HG02571 (cell line): ENCODE measurements around the gene ADD2.

ENCODE experiments used
- ATAC-seq: cut with Tn5 transposase; IDR thresholded peaks from one replicate; pipeline ENCODE4 v1.9.1; 2021; ENCODE audit warnings: mild to moderate bottlenecking, moderate library complexity; ENCODE audit not compliant: unreplicated experiment

The ADD2 gene

GRCh38 chr2:70707706-70708105 lies 60.3 kb downstream of the ADD2 start:
- no peak for ATAC-seq

DNA sequence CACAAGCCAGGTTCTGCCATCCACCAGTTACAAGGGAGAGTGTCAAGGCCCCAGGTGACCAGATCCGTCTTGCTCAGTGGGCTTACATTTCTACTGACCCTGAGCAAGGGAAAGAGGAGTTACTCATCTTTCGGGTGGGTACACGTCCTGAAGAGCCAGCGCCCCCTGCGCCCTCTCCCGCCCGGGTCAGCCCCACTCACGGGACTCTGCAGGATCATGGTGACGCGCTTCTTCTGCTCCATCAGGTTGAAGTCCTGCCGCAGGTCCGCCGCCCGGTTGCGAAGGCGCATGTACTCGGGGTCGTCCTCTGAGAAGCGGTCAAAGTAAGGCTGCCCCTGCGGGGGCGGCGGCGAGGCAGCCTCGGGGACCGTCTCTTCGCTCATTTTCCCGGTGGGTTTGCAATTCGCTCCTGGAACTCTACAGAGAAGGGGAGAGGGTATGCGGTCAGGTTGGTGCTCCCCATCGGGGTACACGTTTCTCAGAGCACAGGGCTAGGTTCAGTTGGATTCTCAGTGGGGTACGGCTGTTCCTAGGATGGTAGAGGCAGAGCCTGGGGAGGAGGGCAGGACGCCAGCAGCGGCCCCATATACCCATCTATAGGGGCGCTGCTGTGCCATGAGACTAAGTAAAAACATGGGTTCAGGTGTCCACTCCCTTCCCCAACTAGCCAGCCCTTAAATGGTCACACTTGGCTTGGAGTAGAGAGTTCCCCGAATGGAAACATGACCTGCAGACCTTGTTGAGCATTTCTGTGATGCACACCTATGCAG lies 61.8 kb downstream of the ADD2 start:
- no peak for ATAC-seq

- ATAC-seq = no peak
These were observed 62.7 kb downstream of the ADD2 start for GRCh38 chr2:70705160-70705850.

DNA sequence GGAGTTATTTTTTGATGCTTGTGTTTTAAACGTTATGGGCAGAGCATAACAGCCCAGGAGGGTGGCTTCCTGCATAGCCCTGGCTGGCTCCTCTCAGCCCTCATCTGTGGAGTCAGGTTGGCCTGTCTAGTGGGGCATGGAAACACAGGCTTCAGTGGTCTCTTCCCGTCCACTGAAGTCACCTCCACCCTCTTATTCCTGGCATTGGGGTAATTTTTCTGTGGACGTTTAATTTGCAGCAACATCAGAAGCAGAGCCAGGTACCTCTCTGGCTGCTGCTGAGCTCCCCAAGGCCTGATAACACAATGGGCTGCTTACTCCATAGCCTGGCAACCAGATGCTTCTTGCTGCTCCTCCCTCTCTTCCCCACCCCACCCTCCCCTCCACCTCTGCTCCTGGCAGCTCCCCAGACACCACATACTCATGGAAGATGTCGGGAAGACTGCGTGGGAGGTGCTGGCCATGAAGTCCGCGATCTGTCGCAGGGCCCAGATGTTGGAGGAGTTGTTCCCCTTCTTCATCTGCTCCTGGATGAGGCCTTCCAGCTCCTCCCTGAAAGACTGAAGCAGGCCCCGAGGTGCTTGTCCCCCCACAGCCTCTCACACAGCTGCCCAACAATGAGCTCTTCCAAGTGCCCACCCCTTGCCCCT lies 64.0 kb downstream of the ADD2 start:
- ATAC-seq = no peak

DNA sequence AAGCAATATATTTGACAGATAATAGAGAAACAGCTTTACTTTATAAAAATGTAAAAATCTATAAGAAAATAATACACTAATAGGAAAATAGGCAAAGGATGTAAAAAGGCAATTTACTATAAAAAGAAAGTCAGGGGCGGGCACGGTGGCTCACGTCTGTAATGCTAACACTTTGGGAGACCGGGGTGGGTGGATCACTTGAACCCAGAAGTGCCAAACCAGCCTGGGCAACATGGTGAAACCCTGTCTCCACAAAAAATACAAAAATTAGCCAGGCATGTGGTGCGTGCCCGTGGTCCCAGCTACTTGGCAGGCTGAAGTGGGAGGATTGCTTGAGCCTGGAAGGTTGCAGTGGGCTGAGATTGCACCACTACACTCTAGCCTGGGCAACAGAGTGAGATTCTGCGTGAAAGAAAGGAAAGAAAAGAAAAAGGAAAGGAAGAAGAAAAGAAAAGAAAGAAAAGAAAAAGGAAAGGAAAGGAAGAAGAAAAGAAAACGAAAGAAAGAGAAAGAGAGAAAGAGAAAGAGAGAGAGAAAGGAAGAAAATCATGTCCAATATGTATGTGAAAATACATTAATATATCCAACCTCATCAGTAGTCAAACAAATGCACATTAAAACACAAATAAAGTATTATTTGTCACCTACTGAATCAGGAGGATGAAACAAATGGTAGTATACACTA lies 65.1 kb downstream of the ADD2 start:
- ATAC-seq = no peak

- no peak for ATAC-seq
These were observed 69.2 kb downstream of the ADD2 start for GRCh38 chr2:70698847-70699246.

GRCh38 chr2:70697603-70698383 lies 70.2 kb downstream of the ADD2 start:
- no peak for ATAC-seq

- no peak for ATAC-seq
These were observed 71.9 kb downstream of the ADD2 start for GRCh38 chr2:70696142-70696541.

DNA sequence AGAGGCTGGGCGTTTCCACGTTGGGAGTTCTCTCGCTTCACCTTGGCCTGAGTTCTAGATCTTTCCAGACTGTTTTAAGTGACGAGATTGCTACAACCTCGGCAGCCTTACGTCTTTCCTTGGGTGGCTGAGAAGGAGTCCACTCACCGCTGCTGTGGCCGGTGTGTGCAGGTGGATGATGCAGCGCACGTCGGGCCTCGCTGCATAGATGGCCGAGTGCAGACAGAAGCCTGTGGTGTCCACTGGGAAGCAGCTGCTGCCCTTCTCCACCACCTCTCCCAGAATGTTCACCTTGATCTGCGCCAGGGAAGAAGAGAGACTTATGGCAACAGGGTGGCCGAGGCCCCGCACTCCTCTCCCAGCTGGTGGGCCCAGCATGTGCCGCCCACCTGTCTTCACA lies 75.7 kb downstream of the ADD2 start:
- no peak for ATAC-seq

GRCh38 chr2:70691497-70692140 lies 76.4 kb downstream of the ADD2 start:
- ATAC-seq = no peak

DNA sequence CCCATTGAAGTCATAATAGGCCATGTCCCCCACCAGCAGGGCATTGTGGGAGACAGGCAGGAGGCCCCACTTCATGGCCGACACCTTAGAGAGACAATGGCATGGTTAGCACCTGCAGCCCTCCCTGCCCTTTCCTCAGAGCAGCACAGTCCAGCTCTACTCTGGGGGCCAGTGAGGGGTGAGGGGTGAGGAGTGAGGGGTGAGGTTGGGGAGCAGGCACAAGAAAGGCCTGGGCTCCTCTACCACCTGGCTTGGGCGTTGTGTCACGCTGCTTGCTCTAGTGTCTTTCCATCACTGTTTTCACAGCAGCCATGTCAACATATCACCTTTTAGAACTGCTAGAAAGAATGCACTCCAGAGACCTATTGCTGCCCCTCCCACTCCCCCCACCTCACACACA lies 77.2 kb downstream of the ADD2 start:
- no peak for ATAC-seq

DNA sequence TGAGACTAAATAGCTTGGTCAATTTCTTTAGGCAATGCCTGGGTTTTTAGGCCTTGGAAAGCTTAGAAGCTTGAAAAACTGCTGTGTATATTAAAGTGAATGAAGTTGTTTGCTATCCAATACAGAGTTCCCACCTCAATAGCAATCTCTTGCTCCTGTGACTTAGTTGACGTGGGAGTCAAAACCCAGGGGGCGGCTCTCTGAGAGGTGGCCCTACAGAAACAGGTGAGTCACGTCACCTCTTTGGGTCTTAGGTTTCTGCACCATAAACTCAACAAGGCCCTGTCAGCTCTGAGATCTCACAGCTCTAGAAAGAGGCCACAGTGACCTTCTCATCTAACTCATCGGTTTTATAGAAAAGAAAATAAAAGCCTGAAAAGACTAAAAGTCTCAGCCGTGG lies 79.6 kb downstream of the ADD2 start:
- ATAC-seq = no peak

DNA sequence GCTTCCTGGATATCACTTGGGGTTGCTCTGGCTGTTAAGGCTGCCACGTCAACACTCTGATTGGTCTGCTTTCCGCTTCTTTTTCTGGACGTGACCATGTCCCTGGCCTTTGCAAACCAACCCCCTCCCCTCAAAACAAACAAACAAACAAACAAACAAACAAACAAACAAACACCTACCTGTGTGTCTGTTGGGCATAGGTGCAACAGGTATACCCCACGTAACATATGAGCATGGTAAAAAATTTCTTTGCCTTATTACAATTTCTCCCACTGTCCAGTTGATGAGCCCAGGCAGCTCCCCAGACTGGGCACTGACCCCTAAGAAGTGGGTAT lies 80.6 kb downstream of the ADD2 start:
- ATAC-seq = no peak

GRCh38 chr2:70686577-70687460 lies 81.2 kb downstream of the ADD2 start:
- peak; percentile 75 for ATAC-seq

GRCh38 chr2:70685771-70686171 lies 82.2 kb downstream of the ADD2 start:
- ATAC-seq = no peak

GRCh38 chr2:70684846-70685622 lies 83.0 kb downstream of the ADD2 start:
- no peak for ATAC-seq

- no peak for ATAC-seq
These were observed 84.5 kb downstream of the ADD2 start for GRCh38 chr2:70683455-70683854.

DNA sequence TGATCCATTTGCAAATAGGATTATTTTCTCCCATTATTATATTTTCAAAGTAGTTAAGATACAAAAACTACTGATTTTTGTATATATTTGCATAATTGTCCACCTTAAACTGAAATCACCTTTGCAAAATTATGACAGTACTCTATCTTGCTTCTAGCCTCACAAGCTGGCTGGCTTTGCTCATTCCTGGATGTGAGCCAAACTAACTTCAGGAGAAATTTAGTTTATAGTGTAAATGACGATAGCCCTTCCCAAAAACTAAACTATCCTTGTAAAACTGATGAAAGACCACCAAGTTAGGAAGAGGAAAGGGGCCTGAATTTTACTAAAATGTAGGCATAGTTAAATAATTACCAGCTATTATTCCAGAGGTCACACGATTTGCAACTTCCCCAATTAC lies 87.3 kb downstream of the ADD2 start:
- no peak for ATAC-seq

GRCh38 chr2:70679259-70679658 lies 88.7 kb downstream of the ADD2 start:
- no peak for ATAC-seq
